GM12864 (cell line): ENCODE results near the gene TANGO6.

ENCODE experiments used
- DNase-seq: peaks from one replicate; pipeline ENCODE4 v3.0.0-alpha.2; 2011; ENCODE audit warnings: low read depth
- H3K4me3 ChIP-seq: 2 replicates; pipeline ENCODE4 v1.5.1; 2011; ENCODE audit warnings: mild to moderate bottlenecking, low read depth, low read length, control low read depth
- TF ChIP-seq, protein P1 (sequence below): IDR thresholded peaks from 2 replicates; pipeline ENCODE4 v1.5.1; 2011; ENCODE audit warnings: low read depth, mild to moderate bottlenecking, moderate library complexity, low read length, control low read depth, inconsistent platforms; ENCODE audit errors: missing control alignments

TANGO6 gene

DNA sequence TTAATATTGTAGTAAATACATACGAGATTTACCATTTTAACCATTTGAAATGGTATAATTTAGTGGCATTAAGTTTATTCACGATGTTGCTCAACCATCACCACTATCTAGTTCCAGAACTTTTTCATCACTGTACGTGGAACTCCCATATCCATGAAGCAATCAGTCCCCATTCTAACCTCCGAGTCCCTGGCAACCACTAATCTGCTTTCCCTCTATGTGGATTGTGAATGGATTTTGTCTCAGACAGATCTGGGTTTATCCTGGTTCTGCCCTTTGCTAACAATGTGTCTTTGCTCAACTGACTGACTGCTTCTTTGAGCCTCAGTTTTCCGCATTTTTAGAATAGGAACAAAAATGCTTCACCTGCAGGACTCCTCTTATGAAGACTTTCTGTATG lies 51.4 kb downstream of the TANGO6 start:
- DNase-seq = no peak
- TF ChIP-seq, protein P1, sequence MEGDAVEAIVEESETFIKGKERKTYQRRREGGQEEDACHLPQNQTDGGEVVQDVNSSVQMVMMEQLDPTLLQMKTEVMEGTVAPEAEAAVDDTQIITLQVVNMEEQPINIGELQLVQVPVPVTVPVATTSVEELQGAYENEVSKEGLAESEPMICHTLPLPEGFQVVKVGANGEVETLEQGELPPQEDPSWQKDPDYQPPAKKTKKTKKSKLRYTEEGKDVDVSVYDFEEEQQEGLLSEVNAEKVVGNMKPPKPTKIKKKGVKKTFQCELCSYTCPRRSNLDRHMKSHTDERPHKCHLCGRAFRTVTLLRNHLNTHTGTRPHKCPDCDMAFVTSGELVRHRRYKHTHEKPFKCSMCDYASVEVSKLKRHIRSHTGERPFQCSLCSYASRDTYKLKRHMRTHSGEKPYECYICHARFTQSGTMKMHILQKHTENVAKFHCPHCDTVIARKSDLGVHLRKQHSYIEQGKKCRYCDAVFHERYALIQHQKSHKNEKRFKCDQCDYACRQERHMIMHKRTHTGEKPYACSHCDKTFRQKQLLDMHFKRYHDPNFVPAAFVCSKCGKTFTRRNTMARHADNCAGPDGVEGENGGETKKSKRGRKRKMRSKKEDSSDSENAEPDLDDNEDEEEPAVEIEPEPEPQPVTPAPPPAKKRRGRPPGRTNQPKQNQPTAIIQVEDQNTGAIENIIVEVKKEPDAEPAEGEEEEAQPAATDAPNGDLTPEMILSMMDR = no peak
- no peak overlapping the region for H3K4me3 ChIP-seq

DNA sequence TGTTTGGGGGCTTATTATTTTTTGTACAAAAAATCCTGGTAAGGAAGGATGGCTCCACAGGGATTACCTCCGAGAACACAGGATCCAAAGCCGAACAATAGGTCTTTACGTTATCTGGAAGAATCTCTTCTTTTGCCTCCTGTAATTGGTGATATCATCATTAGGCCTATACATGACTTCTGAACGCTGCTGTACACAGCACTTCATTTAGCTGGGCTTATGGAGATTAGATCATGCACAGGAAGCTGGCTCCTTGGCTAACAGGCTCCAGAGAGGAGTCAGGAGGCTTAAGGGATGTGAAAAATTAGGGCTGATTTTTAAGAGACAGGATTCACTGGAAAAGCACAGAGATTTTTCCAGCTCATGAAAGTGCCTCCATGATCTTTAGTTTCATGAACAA lies 54.7 kb downstream of the TANGO6 start:
- H3K4me3 ChIP-seq = no peak overlapping the region
- no peak for DNase-seq
- TF ChIP-seq, protein P1 = no peak

DNA sequence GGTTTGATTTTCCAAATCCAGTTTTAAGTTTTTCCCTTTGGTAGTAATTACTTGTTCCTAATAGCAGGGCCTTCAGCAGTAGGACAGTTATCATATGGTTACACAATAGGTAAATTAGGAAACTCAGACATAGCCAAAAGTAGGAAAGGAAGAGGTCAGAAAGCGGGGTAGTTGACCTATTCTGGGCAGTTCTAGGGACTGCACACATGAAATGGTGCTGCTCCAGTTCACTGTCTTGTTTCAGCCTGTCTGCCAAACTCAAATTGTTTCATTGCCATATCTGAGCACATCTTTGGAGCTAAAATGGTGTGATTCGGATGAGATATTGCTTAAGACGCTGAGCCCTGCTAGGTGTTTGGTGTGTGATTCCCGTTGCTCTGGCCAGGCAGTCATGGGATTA lies 56.7 kb downstream of the TANGO6 start:
- no peak for DNase-seq
- H3K4me3 ChIP-seq = no peak overlapping the region
- TF ChIP-seq, protein P1 = no peak

DNA sequence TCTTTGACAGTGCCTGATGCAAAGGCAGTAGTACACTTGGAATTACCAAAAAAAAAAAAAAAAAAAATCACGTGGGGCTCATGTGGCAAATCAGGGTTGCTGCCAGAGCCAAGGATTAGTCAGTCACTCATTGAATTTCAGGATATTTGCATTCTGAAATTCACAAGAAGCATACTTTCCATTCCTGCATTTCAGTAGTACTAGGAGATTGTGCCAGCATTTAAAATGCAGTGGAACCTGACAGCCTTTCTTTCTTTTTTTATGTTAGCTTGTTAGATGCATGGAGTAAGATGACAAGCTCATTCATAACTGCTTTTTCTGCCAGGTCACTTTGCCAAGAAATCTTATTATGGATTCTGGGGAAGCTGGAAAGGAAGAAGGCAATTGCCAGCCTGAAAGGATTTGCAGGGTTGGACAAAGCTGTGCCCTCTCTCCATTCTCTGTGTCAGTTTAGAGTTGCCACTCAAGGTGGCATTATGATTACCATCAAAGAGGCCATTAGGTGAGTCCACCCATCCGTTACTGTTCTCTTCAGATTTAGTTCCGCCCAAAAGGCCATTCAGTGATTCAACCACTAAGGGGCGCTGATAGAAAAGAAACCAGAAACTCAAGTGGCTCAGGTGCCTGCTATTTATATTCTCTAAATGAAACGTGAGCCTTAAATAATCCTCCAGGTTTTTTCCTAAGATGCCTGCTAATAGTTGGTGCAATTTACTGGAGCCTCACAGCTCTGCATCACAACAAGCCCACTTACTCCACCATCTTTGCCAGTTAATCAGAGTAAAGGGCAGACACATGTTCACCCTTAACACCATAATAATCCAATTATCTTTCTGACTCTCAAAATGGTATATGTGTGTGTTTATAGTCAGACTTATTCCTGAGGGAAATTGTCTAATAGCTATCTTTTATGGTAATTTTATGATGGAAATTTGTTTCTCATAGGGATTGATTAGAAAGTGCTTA lies 59.0 kb downstream of the TANGO6 start:
- H3K4me3 ChIP-seq = no peak overlapping the region
- TF ChIP-seq, protein P1 = peak; percentile 50
- no peak for DNase-seq

DNA sequence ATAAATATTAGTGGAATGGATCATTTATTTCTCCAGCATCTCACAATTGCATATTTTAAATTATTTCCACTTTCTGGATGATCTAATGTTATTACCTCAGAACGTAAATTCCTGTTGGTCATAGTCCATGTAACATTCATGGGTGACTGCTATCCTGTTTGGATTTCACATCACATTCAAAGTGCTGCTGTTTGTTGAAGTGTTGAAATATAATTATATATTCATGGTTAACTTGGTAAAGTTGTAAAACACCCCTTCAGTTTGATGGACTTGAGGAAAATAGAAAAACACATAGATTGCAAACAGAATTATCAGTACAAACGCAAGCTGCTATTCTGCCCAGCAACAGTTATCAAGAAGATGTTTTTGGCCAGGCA lies 59.6 kb downstream of the TANGO6 start:
- no peak for DNase-seq
- TF ChIP-seq, protein P1 = no peak
- H3K4me3 ChIP-seq = no peak overlapping the region

DNA sequence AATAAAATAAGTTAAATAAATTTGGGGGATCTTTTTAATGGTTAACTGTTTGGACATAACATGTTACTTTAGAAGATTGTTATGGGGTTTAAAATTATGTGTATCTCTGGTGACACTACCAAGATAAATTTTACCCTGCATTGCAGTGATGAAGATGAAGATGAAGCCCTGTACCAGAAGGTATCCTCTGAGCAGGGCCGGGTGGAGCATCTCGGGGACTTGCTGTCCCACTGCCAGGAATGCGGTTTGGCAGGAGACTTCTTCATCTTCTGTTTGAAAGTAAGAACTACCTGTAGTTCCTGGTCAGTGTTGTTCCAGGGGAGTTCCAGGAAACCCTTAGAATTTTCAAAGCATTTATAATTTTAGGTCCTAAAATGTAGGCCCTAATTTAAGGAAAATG lies 64.0 kb downstream of the TANGO6 start:
- no peak overlapping the region for H3K4me3 ChIP-seq
- DNase-seq = no peak
- TF ChIP-seq, protein P1 = no peak

DNA sequence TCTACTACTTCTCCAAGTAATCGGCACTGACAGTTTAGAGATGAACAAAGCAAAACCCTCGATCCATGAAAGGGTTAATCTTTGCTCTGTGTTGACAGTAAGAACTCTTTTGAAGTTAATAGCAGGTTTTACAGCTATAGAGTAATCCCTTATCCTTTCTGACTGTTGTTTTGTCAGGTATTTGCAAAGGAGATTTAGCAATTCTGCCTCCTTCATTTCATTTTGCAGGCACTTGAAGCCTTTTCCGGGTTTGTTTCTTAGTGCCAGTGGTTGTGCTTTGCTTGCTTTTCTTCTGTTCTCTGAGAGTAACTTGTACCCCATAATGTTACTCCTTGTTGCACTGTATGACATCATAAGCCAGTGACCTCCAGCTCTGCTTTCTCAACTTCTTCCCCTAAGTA lies 64.5 kb downstream of the TANGO6 start:
- no peak overlapping the region for H3K4me3 ChIP-seq
- no peak for DNase-seq
- TF ChIP-seq, protein P1 = no peak
